ENCODE results near the gene TCF4.

The TCF4 gene

DNA sequence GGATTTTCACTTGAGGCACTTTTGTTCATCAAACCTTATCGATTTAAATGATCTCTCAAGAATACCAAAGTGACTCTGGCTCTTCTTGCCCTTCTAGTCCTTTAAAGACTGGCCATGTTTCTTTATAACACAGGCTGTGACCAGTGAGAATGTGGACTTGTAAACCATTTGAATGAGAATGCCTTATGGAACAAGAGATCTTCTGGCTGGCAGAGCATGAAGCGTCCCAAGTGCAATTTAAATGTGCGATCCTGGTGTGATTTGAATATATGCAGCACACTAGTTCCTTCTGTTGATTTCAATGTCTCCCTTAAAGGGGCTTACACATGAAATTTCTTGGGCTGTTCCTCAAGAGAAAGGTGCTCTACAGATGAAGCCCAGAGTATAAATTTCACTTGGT is 366.4 kb downstream of the TCF4 start (continued):
- TF ChIP-seq ZNF121 (tag by site-specific recombination; IDR thresholded peaks at IDR 0.05) (no peak), ZNF2 (tag by site-specific recombination; IDR thresholded peaks at IDR 0.05) (no peak), ZNF530 (tag by site-specific recombination; IDR thresholded peaks at IDR 0.05; ENCODE audit: low read depth) (no peak), ZNF747 (tag by site-specific recombination; IDR thresholded peaks at IDR 0.05) (no peak)

GRCh38 chr18:55220523-55220922 is 367.5 kb downstream of the TCF4 start:
- TF ChIP-seq ZNF692 (tag by site-specific recombination; IDR thresholded peaks at IDR 0.05) (no peak), ZNF624 (tag by site-specific recombination; IDR thresholded peaks at IDR 0.05) (no peak), ZNF843 (tag by site-specific recombination; IDR thresholded peaks at IDR 0.05) (no peak), ZIC2 (tag by site-specific recombination; IDR thresholded peaks at IDR 0.05) (no peak), ZNF394 (tag by site-specific recombination; IDR thresholded peaks at IDR 0.05; ENCODE audit: borderline replicate concordance) (no peak), ZNF10 (tag by site-specific recombination; IDR thresholded peaks at IDR 0.05) (no peak), KLF7 (tag by site-specific recombination; IDR thresholded peaks at IDR 0.05; ENCODE audit: borderline replicate concordance) (no peak), GLIS1 (tag by site-specific recombination; IDR thresholded peaks at IDR 0.05) (no peak), ZNF140 (tag by site-specific recombination; IDR thresholded peaks at IDR 0.05) (no peak)
- TF ChIP-seq, protein P1, sequence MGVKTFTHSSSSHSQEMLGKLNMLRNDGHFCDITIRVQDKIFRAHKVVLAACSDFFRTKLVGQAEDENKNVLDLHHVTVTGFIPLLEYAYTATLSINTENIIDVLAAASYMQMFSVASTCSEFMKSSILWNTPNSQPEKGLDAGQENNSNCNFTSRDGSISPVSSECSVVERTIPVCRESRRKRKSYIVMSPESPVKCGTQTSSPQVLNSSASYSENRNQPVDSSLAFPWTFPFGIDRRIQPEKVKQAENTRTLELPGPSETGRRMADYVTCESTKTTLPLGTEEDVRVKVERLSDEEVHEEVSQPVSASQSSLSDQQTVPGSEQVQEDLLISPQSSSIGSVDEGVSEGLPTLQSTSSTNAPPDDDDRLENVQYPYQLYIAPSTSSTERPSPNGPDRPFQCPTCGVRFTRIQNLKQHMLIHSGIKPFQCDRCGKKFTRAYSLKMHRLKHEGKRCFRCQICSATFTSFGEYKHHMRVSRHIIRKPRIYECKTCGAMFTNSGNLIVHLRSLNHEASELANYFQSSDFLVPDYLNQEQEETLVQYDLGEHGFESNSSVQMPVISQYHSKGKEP (tag by site-specific recombination; IDR thresholded peaks at IDR 0.05) = no peak
- TF ChIP-seq, protein P2, sequence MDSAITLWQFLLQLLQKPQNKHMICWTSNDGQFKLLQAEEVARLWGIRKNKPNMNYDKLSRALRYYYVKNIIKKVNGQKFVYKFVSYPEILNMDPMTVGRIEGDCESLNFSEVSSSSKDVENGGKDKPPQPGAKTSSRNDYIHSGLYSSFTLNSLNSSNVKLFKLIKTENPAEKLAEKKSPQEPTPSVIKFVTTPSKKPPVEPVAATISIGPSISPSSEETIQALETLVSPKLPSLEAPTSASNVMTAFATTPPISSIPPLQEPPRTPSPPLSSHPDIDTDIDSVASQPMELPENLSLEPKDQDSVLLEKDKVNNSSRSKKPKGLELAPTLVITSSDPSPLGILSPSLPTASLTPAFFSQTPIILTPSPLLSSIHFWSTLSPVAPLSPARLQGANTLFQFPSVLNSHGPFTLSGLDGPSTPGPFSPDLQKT (IDR thresholded peaks at IDR 0.05; ENCODE audit: borderline replicate concordance, low read depth, low read length) = no peak
- POLR2A ChIA-PET = no interaction called here
- CTCF ChIA-PET = no interaction called here

DNA sequence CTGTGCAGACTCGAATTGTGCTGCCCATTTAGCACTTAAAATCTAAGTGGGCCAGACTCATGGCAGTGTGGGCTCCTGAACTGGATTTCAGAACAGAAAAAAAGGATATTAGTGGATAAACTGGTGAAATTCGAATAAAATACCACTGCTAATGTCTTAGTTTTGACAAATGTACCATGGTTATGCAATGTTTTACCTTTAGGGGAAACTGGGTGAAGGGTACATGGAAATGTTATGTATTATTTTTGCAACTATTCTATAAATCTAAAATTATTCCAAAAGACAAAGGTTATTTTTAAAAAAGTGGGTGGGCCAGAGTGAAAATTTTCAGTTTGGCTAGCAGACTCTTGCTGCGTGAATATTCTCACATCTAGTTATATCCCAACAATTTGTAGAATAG is 368.2 kb downstream of the TCF4 start:
- Histone ChIP-seq H3K4me3 (ENCODE audit: low read depth, low read length) (no peak overlapping the region), H3K4me1 (ENCODE audit: control insufficient read depth, insufficient read depth, low read length) (0 out of 2 replicates have a peak, but pooled peaks cover 3% of the 10 kb centered on the region), H3K9me3 (ENCODE audit: control insufficient read depth, insufficient read depth, low read depth, low read length) (no peaks in the 10 kb centered on the region), H3K36me3 (ENCODE audit: control insufficient read depth in 2 of 2, insufficient read depth in 1 of 2, low read length in 2 of 2) (no peaks in the 10 kb centered on the region), H3K27ac (ENCODE audit: extremely low read depth, low read depth, low read length) (no peak overlapping the region)
- ChIA-PET CTCF (no interaction called here), POLR2A (no interaction called here)
- TF ChIP-seq ZEB2 (tag by site-specific recombination; IDR thresholded peaks at IDR 0.05) = no peak
- TF ChIP-seq ZNF473 (tag by site-specific recombination; IDR thresholded peaks at IDR 0.05) = no peak
- no peak for TF ChIP-seq ZNF311 (tag by site-specific recombination; IDR thresholded peaks at IDR 0.05; ENCODE audit: borderline replicate concordance)
- no peak for TF ChIP-seq ZNF18 (tag by site-specific recombination; IDR thresholded peaks at IDR 0.05)
- TF ChIP-seq ZNF645 (tag by site-specific recombination; IDR thresholded peaks at IDR 0.05) = no peak
- peak; percentile 92 for TF ChIP-seq ZNF529 (tag by site-specific recombination; IDR thresholded peaks at IDR 0.05; ENCODE audit: insufficient replicate concordance)
- TF ChIP-seq ZNF843 (tag by site-specific recombination; IDR thresholded peaks at IDR 0.05) = no peak
- no peak for TF ChIP-seq ZNF223 (tag by site-specific recombination; IDR thresholded peaks at IDR 0.05)

More at GRCh38 chr18:55220523-55220922, 367.5 kb downstream of the TCF4 start:
- no peaks in the 10 kb centered on the region for H3K36me3 ChIP-seq (ENCODE audit: control insufficient read depth in 2 of 2, insufficient read depth in 1 of 2, low read length in 2 of 2)
- no peaks in the 10 kb centered on the region for H3K9me3 ChIP-seq (ENCODE audit: control insufficient read depth, insufficient read depth, low read depth, low read length)
- no peak overlapping the region for H3K4me3 ChIP-seq (ENCODE audit: low read depth, low read length)
- 0 out of 2 replicates have a peak, but pooled peaks cover 3% of the 10 kb centered on the region for H3K4me1 ChIP-seq (ENCODE audit: control insufficient read depth, insufficient read depth, low read length)
- H3K27ac ChIP-seq (ENCODE audit: extremely low read depth, low read depth, low read length) = no peak overlapping the region
